HepG2 (cell line): ENCODE data around the gene THRA. TPM values are rescaled to one million over a fixed set of nuclear protein-coding genes. Genes with fewer than 3 reads are reported as not detected.

Source experiments
- ATF5 ChIP-seq: sonication (generic); formaldehyde crosslinking; IDR thresholded peaks from 2 replicates; pipeline ENCODE4 v1.4.0; 2020; ENCODE audit warnings: mild to moderate bottlenecking, low read depth, missing genetic modification reagents
- CENPT ChIP-seq: sonication (generic); formaldehyde crosslinking; IDR thresholded peaks from 2 replicates; pipeline ENCODE4 v1.8.0; 2022; ENCODE audit warnings: low read depth, mild to moderate bottlenecking, moderate library complexity, missing genetic modification reagents
- GLI4 ChIP-seq: sonication (generic); formaldehyde crosslinking; IDR thresholded peaks from 2 replicates; pipeline ENCODE4 v1.5.1; 2020; ENCODE audit warnings: missing genetic modification reagents, mild to moderate bottlenecking, moderate library complexity, borderline replicate concordance
- MAZ ChIP-seq, 2 experiments: sonication (generic) in 1 of 2; formaldehyde crosslinking in 1 of 2; IDR thresholded peaks; 2 replicates each; pipeline versions ENCODE4 v1.5.0 to v1.6.1; 2012 to 2020; ENCODE audit warnings: low read depth in 2 of 2, mild to moderate bottlenecking in 2 of 2, borderline replicate concordance in 1 of 2, improper control_type of control experiment in 1 of 2, low read length in 1 of 2, missing genetic modification reagents in 1 of 2, moderate library complexity in 1 of 2
- MXI1 ChIP-seq: IDR thresholded peaks from 3 replicates; pipeline ENCODE4 v1.6.1; 2012; ENCODE audit warnings: low read depth, low read length, inconsistent platforms, borderline replicate concordance
- NRL ChIP-seq: sonication (generic); formaldehyde crosslinking; IDR thresholded peaks from 2 replicates; pipeline ENCODE4 v1.5.0; 2020; ENCODE audit warnings: missing genetic modification reagents, mild to moderate bottlenecking, moderate library complexity, borderline replicate concordance
- PLSCR1 ChIP-seq: sonication (generic); formaldehyde crosslinking; IDR thresholded peaks from 2 replicates; pipeline ENCODE4 v1.5.0; 2020; ENCODE audit warnings: missing genetic modification reagents, mild to moderate bottlenecking, borderline replicate concordance
- POLR2A ChIP-seq, 2 experiments: IDR thresholded peaks; 2 replicates each; pipeline ENCODE4 v1.6.1; 2011; ENCODE audit warnings: low read depth in 2 of 2, low read length in 2 of 2, mild to moderate bottlenecking in 1 of 2, moderate library complexity in 1 of 2; ENCODE audit not compliant: insufficient read depth in 1 of 2
- RERE ChIP-seq: IDR thresholded peaks from 2 replicates; pipeline ENCODE4 v1.6.1; 2016; ENCODE audit warnings: low read depth, missing genetic modification reagents, missing compliant biosample characterization
- TBL1XR1 ChIP-seq: fragments of 150-350 bp; IDR thresholded peaks from 2 replicates; pipeline ENCODE4 v1.6.1; 2014; ENCODE audit warnings: borderline replicate concordance, low read length; ENCODE audit not compliant: partially characterized antibody
- TFAP4 ChIP-seq: sonication (generic); IDR thresholded peaks from 2 replicates; pipeline ENCODE4 v1.6.1; 2016; ENCODE audit warnings: low read depth, borderline replicate concordance
- ZBTB14 ChIP-seq: sonication (generic); formaldehyde crosslinking; IDR thresholded peaks from 2 replicates; pipeline ENCODE4 v1.4.0; 2020; ENCODE audit warnings: missing genetic modification reagents
- ZNF256 ChIP-seq: sonication (generic); formaldehyde crosslinking; conservative IDR thresholded peaks from 2 replicates; pipeline ENCODE4 v1.4.0; 2020; ENCODE audit warnings: missing genetic modification reagents
- ZNF605 ChIP-seq: sonication (generic); formaldehyde crosslinking; IDR thresholded peaks from 2 replicates; pipeline ENCODE4 v1.8.0; 2022; ENCODE audit warnings: mild to moderate bottlenecking, missing genetic modification reagents
- ZNF691 ChIP-seq: sonication (generic); formaldehyde crosslinking; IDR thresholded peaks from 2 replicates; pipeline ENCODE4 v1.4.0; 2020; ENCODE audit warnings: missing genetic modification reagents, low read depth, mild to moderate bottlenecking, borderline replicate concordance
- ZNF75D ChIP-seq: sonication (generic); formaldehyde crosslinking; IDR thresholded peaks from 2 replicates; pipeline ENCODE4 v1.8.1; 2023; ENCODE audit warnings: missing genetic modification reagents, mild to moderate bottlenecking, borderline replicate concordance
- polyA plus RNA-seq, 8 experiments: library from polyadenylated mRNA; depleted of rRNA in 3 of 8; stranded (reverse) in 7 of 8; unstranded in 1 of 8; fragments of >200 nt; fragmentation: Illumina TruSeq in 4 of 8; extraction: Trizol in 4 of 8; gene quantifications; 2 replicates each; pipeline versions ENCODE4 v1.2.1 to v1.2.3, GENCODE V29; 2011 to 2016; ENCODE audit warnings: low read depth in 4 of 8, missing spikeins in 1 of 8, mixed read lengths in 1 of 8; ENCODE audit not compliant: insufficient read depth in 1 of 8
- total RNA-seq, 5 experiments: library from RNA; depleted of rRNA; stranded (reverse); fragments of >200 nt; fragmentation: Illumina TruSeq; extraction: Trizol; gene quantifications; 2 replicates each; pipeline ENCODE4 v1.2.3, GENCODE V29; 2016; ENCODE audit warnings: low read depth in 1 of 5

THRA gene
- total and polyA plus RNA-seq, 2 of the 13 experiments (the other 11 are each of a cell fraction or from before 2014, with no cell fraction given), result 8.0 to 9.9 TPM

GRCh38 chr17:40015005-40015997, 47.5 kb upstream of the THRA start, which contains the start of gene CSF3 (continued):
- TF ChIP-seq ZNF605 (CRISPR knock-in tag) (no peak), ZBTB14 (CRISPR knock-in tag) (no peak), TFAP4 (peak; percentile 98), ZNF256 (CRISPR knock-in tag) (no peak), GLI4 (no peak), NRL (peak; percentile 56; the same call in 1 of the 2 replicates), PLSCR1 (CRISPR knock-in tag) (no peak), RERE (no peak), TBL1XR1 (no peak), ATF5 (CRISPR knock-in tag) (no peak), ZNF75D (no peak), MXI1 (no peak), POLR2A (IDR thresholded peaks at IDR 0.05; ENCODE audit: insufficient read depth in 1 of 2, low read depth in 2 of 2, low read length in 2 of 2) (no peak), ZNF691 (CRISPR knock-in tag) (no peak), CENPT (CRISPR knock-in tag) (no peak), MAZ (IDR thresholded peaks at IDR 0.05; ENCODE audit: borderline replicate concordance, low read depth, low read length) (no peak), MAZ (CRISPR knock-in tag; IDR thresholded peaks at IDR 0.05; ENCODE audit: low read depth) (no peak)
